GM18909 (cell line): Measurements from ENCODE around the gene NLRP7.

Experiments
- ATAC-seq: cut with Tn5 transposase; IDR thresholded peaks from one replicate; pipeline ENCODE4 v1.9.1; 2021; ENCODE audit warnings: mild to moderate bottlenecking; ENCODE audit not compliant: unreplicated experiment, poor library complexity

The NLRP7 gene

DNA sequence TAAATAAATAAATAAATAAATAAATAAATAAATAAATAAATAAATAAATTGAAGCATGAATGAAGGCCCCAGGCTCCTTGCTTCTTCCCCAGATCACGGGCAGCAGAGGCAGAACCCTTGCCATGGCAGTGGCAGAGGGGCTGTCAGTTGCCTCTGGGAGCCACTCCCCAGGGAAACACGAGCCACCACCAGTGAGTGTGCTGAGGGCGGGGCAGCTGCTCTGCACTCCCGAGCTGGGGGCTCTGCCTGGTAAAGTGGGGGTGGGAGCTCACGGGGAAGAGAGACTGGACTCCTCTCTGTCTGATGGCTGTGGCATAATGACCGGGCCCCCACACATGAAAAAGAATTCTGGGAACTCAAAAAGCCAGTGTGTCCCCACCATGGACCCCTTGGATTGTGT, 65.4 kb downstream of the NLRP7 start:
- no peak for ATAC-seq

- no peak for ATAC-seq
These were observed 69.9 kb downstream of the NLRP7 start for GRCh38 chr19:54877471-54877870.

DNA sequence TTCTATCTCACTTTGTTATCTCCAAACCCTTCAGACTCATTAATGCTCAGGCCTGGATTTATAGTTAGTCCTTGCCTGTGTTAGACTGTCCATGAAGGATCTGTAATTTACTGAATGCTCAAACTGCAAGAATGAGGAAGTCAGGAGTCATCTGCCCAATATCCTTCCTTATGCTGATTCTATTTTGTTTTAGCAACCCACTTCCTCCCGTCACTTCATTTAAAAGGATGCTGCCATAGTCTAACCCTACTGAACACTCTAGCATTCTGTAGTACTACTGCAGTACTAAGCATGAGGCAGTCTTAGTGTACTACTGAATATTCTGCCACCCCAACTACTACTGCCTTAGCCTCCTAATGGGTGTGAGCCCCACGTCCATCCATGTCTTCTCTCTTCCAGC, 71.8 kb downstream of the NLRP7 start:
- ATAC-seq = no peak

GRCh38 chr19:54873990-54874389, 73.3 kb downstream of the NLRP7 start, which contains the start of gene FCAR:
Gene FCAR, plus strand, starts transcription at chr19:54874235. Its CDS starts 55 bp downstream, at chr19:54874290.
- no peak for ATAC-seq
